ENCODE results near the gene TCOF1. TPM values are rescaled to one million over a fixed set of nuclear protein-coding genes. Genes with fewer than 3 reads are reported as not detected.

TCOF1 gene
- total RNA-seq, 4 donors from 2014 or later, result 9.4 to 40.0 (median 20.1) TPM

DNA sequence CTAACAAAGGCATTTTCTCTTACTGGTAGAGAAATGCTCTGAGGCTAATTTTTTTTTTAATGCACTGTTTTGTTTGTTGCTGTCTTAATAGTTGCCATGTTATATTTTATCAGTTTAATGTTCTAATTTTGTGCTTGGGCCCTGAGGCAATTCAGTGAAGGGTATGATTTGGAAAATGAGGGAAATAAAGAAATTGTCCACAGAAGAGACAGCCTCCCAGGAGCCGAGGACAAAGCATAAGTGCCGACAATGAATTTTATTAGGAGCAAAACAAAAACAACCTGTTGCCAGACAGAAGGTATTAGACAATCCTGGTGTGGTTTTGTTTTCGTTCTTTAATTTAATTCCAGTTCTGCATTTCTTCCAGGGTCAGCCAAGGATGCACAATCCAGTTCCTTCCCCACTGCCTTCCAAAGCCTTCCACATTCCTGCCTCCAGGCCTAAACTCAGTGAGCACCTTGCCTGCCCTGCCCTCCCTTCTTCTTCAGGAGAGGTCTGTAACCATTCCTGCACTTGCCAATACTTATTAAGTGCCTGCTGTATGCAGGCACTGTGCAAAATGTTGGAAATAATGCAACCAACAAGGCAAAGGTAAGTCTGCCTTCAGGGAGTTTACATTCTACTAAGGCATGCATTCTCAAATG is 4.3 kb upstream of the TCOF1 start:
- Histone ChIP-seq H3K36me3 (no peaks in the 10 kb centered on the region), H3K4me1 (no peaks in the 10 kb centered on the region), H3K9me3 (no peaks in the 10 kb centered on the region), H3K27me3 (no peaks in the 10 kb centered on the region), H3K4me3 (no peak overlapping the region), H3K27ac (no peak overlapping the region)
- intact Hi-C loops (cut with DNase I; ENCODE audit: low total_unique reads), result no loop called here
- TF ChIP-seq, protein P1, sequence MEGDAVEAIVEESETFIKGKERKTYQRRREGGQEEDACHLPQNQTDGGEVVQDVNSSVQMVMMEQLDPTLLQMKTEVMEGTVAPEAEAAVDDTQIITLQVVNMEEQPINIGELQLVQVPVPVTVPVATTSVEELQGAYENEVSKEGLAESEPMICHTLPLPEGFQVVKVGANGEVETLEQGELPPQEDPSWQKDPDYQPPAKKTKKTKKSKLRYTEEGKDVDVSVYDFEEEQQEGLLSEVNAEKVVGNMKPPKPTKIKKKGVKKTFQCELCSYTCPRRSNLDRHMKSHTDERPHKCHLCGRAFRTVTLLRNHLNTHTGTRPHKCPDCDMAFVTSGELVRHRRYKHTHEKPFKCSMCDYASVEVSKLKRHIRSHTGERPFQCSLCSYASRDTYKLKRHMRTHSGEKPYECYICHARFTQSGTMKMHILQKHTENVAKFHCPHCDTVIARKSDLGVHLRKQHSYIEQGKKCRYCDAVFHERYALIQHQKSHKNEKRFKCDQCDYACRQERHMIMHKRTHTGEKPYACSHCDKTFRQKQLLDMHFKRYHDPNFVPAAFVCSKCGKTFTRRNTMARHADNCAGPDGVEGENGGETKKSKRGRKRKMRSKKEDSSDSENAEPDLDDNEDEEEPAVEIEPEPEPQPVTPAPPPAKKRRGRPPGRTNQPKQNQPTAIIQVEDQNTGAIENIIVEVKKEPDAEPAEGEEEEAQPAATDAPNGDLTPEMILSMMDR (IDR thresholded peaks at IDR 0.05), result no peak
- TF ChIP-seq POLR2A (IDR thresholded peaks at IDR 0.05), result no peak
- DNase-seq, result no peak

DNA sequence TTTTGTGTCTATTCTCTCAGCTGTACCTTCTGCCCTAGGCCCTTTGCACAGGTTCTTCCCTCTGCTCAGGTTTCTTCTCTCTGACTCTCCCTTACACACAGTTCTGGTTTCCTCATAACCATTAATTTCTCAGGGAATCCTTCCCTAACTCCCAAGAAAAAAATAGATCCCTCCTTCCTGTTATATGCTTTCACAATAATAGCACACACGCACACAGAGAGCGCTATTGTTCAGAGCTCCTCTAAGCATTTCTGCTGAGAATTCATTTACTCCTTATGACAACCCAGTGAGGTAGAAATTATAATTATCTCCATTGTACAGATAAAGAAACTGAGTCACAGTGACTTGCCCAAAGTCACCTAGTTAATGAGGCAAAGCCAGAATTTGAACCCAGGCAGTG is 1.7 kb upstream of the TCOF1 start:
- DNase-seq, result no peak
- Histone ChIP-seq H3K27ac (no peak overlapping the region), H3K27me3 (no peaks in the 10 kb centered on the region), H3K9me3 (no peaks in the 10 kb centered on the region), H3K4me3 (no peak overlapping the region), H3K4me1 (no peaks in the 10 kb centered on the region), H3K36me3 (no peaks in the 10 kb centered on the region)
- TF ChIP-seq, protein P1 (IDR thresholded peaks at IDR 0.05), result no peak
- no peak for TF ChIP-seq POLR2A (IDR thresholded peaks at IDR 0.05)
- intact Hi-C loops (cut with DNase I; ENCODE audit: low total_unique reads), result no loop called here

DNA sequence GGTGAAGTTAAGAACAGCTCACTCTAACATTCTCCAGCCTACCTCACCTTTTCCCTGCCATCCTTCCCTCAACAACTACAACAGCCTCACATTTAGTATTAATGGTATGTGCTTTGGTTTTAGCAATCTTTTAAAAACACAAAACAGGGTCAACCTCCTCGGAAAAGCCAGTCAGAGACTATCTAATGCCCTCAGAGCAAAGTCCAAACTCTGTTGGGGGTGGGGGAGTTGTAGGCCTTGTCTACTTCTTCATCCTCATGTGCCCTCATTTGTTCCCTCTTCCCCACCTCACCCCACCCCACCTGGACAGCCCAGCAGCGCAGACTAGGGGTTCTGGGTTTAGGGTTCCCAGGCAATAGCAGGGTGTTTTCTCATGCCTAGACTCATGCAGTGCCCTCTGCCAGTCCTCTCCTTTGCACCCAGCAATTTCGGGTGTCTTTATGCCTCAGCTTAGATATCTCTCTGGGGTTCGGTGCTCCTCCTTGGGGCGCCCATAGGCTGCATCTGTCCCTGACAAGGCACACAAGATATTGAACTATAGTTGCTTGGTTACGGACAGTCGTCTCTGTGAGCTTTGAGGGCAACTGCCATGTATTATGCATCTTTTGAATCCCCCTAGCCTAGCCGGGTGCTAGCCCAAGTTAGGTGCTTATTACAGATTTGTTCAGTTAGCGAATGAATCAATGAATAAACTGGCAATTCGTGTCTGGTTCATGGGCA is 762 bp upstream of the TCOF1 start:
- Histone ChIP-seq H3K4me1 (no peaks in the 10 kb centered on the region), H3K4me3 (peak overlapping the region; percentile 38 to 87), H3K27ac (peak overlapping the region; percentile 23 to 59), H3K27me3 (no peaks in the 10 kb centered on the region), H3K36me3 (no peaks in the 10 kb centered on the region), H3K9me3 (no peaks in the 10 kb centered on the region)
- TF ChIP-seq, protein P1 (IDR thresholded peaks at IDR 0.05), result no peak
- no peak for TF ChIP-seq POLR2A (IDR thresholded peaks at IDR 0.05)
- intact Hi-C loops (cut with DNase I; ENCODE audit: low total_unique reads), result no loop called here
- no peak for DNase-seq

DNA sequence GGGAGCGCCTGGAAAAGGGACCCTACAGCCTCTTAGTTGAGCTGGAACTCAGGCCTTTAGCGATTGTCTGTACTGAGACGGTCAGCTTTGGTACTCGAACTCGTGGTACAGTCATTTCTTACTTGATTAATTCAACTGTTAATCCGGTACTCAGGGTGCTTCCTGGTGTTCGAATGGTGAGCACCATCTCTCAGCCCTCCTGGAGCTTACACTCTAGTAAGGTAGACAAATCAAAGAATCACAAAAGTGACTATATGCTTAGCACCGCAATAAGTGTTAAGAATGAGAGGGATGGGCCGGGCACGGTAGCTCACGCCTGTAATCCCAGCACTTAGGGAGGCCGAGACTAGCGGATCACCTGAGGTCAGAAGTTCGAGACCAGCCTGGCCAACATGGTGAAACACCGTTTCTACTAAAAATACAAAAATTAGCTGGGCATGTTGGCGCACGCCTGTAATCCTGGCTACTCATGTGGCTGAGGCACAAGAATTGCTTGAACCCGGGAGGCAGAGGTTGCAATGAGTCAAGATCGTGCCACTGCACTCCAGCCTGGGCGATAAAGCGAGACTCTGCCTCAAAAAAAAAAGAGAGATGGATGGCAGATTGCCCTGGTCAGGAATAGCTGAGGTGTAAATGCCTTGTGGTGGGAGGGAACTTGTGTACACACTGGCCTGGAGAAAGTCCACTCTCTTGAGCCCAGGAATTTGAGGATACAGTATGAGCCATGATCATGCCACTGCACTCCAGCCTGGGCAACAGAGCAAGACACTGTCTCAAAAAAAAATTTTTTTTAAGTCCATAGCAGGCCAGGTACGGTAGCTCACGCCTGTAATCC is 981 bp downstream of the TCOF1 start:
- Histone ChIP-seq H3K9me3 (no peaks in the 10 kb centered on the region), H3K36me3 (no peaks in the 10 kb centered on the region), H3K4me1 (no peaks in the 10 kb centered on the region), H3K27ac (peak overlapping the region in 1 of 2 donors; percentile 7), H3K4me3 (peak overlapping the region; percentile 38 to 87), H3K27me3 (no peaks in the 10 kb centered on the region)
- DNase-seq, result no peak
- intact Hi-C loops (cut with DNase I; ENCODE audit: low total_unique reads), result no loop called here
- TF ChIP-seq, protein P1 (IDR thresholded peaks at IDR 0.05), result no peak
- no peak for TF ChIP-seq POLR2A (IDR thresholded peaks at IDR 0.05)
